Small intestine (tissue), 7 donors: ENCODE results near the gene SYT4. TPM values are rescaled to one million over a fixed set of nuclear protein-coding genes. Genes with fewer than 3 reads are reported as not detected.

Experiments
- DNase-seq, 2 donors: peaks; one replicate each; pipeline versions ENCODE4 v3.0.0 to v3.0.0-alpha.2; 2013
- FAIRE-seq: peaks from 2 replicates; lab custom pipeline; 2012; peaks lifted over from hg19 to GRCh38; lab: Jason Lieb, UNC
- H3K27ac ChIP-seq, 3 donors: one replicate each; pipeline ENCODE4 v1.5.1; 2013; ENCODE audit warnings: low read length in 2 of 3, mild to moderate bottlenecking in 2 of 3, control low read depth in 1 of 3, inconsistent platforms in 1 of 3, low read depth in 1 of 3, moderate library complexity in 1 of 3
- H3K27me3 ChIP-seq, 3 donors: one replicate each; pipeline ENCODE4 v1.6.1; 2013; ENCODE audit warnings: low read length in 3 of 3, inconsistent platforms in 1 of 3; ENCODE audit not compliant: control insufficient read depth in 3 of 3, insufficient read depth in 3 of 3
- H3K36me3 ChIP-seq, 3 donors: one replicate each; pipeline ENCODE4 v1.6.1; 2013; ENCODE audit warnings: low read length in 3 of 3, inconsistent platforms in 1 of 3, low read depth in 1 of 3, mild to moderate bottlenecking in 1 of 3, moderate library complexity in 1 of 3; ENCODE audit not compliant: control insufficient read depth in 3 of 3, insufficient read depth in 2 of 3
- H3K4me1 ChIP-seq, 3 donors: one replicate each; pipeline ENCODE4 v1.6.1; 2013; ENCODE audit warnings: low read length in 2 of 3, inconsistent platforms in 1 of 3, low read depth in 1 of 3, mild to moderate bottlenecking in 1 of 3, moderate library complexity in 1 of 3; ENCODE audit not compliant: control insufficient read depth in 3 of 3, insufficient read depth in 2 of 3
- H3K4me3 ChIP-seq, 3 donors: one replicate each; pipeline ENCODE4 v1.5.1; 2013; ENCODE audit warnings: low read length in 3 of 3, control low read depth in 1 of 3, inconsistent platforms in 1 of 3, low read depth in 1 of 3, mild to moderate bottlenecking in 1 of 3, moderate library complexity in 1 of 3
- H3K9me3 ChIP-seq, 2 donors: one replicate each; pipeline ENCODE4 v1.6.1; 2013; ENCODE audit warnings: low read depth in 1 of 2, low read length in 1 of 2; ENCODE audit not compliant: control insufficient read depth in 2 of 2, insufficient read depth in 1 of 2
- WGBS, 3 donors: extraction: QIAGEN DNeasy Blood & Tissue Kit; methylation state at CpG; one replicate each; pipeline ENCODE4 v1.1.7; 2013; 5-methylcytosine and 5-hydroxymethylcytosine counted together
- polyA plus RNA-seq, 4 donors: library from polyadenylated mRNA; stranded (reverse) in 3 of 4; unstranded in 1 of 4; fragments of 200-250 nt in 3 of 4; fragments of 120-200 nt in 1 of 4; gene quantifications; one replicate each; pipeline versions ENCODE4 v1.2.1 to v1.2.3, GENCODE V29; 2013
- donor health status: healthy with polysubstance abuse.
- donor health status: control.
- donor health status: control.
- donor health status: Bipolar disorder and iron deficiency.
- donor health status: healthy.

The SYT4 gene
- polyA plus RNA-seq, 4 donors, result 1.7 to 2.3 TPM; not detected in 2

DNA sequence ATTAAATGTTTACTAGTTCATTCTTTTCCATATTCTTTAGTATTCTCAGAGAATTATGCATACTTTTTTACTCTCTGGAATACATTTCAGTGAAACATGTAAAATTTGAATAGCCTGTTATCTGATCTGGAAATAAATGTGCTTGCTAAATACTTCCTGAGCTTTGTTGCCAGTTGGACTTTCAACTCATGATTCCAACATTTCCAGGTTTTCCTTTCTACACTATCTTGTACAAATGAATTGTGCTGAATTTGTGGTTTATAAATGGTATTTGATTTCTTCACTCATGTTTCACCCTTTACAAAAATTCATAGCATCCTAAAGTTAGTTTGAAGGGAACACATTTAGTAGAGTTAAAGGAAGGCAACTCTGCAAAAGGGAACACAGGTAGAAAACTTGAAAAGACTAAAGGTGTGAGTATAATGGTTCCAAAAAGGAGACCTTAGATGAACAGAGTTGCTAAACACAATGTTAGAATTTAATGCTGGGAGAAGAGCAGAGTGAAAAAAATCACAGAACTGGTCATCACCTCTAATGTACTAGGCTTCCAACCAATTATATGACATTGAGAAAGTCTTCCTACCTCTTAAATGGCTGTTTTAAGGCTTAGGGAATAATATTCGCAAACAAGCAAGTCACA lies 28.6 kb downstream of the SYT4 start:
- no peaks in the 10 kb centered on the region for H3K4me1 ChIP-seq
- H3K27ac ChIP-seq, result no peak overlapping the region
- H3K4me3 ChIP-seq, result no peak overlapping the region
- DNase-seq (no peak), FAIRE-seq (no peak)
- 82 to 90% (median 87%) methylated on average over 1 of the region's 1 CpG for WGBS, 3 donors
- H3K9me3 ChIP-seq, result no peaks in the 10 kb centered on the region
- H3K27me3 ChIP-seq, result no peaks in the 10 kb centered on the region
- no peaks in the 10 kb centered on the region for H3K36me3 ChIP-seq

GRCh38 chr18:43247944-43248343 lies 29.3 kb downstream of the SYT4 start:
- H3K36me3 ChIP-seq, result no peaks in the 10 kb centered on the region
- FAIRE-seq, result no peak
- WGBS, 3 donors, result 72 to 87% (median 83%) methylated on average over 1 of the region's 1 CpG
- H3K4me1 ChIP-seq, result no peaks in the 10 kb centered on the region
- DNase-seq, result no peak
- H3K9me3 ChIP-seq, result no peaks in the 10 kb centered on the region
- H3K27me3 ChIP-seq, result no peaks in the 10 kb centered on the region
- no peak overlapping the region for H3K27ac ChIP-seq
- H3K4me3 ChIP-seq, result no peak overlapping the region

DNA sequence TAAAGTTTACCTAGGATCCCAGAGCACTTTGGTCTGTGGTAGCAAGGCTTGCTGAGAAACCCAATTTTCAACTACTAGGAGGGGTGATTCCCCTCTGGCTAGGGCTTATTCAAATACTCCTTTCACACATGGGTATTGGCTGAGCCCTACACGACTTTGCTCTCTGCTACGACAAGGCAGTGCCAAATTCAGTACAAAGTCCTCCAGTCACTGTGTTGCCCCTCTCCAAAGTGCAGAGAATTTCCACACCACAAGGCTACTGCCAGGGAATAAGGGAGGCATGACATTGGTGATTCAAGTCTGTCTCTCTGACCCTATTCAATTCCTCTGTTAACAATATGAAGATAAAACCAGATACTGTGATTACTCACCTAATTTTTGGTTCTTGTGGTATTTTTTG lies 38.9 kb downstream of the SYT4 start:
- Histone ChIP-seq H3K4me1 (no peaks in the 10 kb centered on the region), H3K9me3 (no peaks in the 10 kb centered on the region), H3K36me3 (no peaks in the 10 kb centered on the region), H3K27ac (no peak overlapping the region), H3K4me3 (no peak overlapping the region), H3K27me3 (no peaks in the 10 kb centered on the region)
- no peak for DNase-seq
- no peak for FAIRE-seq
- WGBS, 3 donors, result 49 to 64% (median 56%) methylated on average over 2 of the region's 2 CpGs

DNA sequence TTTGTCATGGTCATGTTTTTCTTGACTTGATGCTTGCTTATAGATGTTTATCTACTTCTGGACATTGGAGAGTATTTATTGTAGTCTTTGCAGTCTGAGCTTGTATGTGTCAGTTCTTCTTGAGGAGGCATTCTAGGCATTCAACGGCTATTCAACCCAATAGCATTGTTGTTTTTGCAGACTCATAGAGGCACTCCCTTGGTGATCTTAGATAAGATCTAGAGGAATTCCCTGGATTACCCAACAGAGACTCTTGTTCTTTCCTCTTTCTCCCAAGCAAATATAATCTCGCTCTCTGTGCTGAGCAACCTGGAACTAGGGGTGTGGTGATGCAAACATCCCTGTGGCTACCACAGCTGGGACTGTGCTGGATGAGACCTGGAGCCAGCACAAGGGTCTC lies 40.4 kb downstream of the SYT4 start:
- no peaks in the 10 kb centered on the region for H3K4me1 ChIP-seq
- H3K27me3 ChIP-seq, result no peaks in the 10 kb centered on the region
- no peaks in the 10 kb centered on the region for H3K9me3 ChIP-seq
- FAIRE-seq (no peak), DNase-seq (no peak)
- no peak overlapping the region for H3K4me3 ChIP-seq
- no peaks in the 10 kb centered on the region for H3K36me3 ChIP-seq
- WGBS, 3 donors, result 37 to 61% (median 37%) methylated on average over 2 of the region's 2 CpGs
- no peak overlapping the region for H3K27ac ChIP-seq

GRCh38 chr18:43234889-43235288 lies 42.4 kb downstream of the SYT4 start:
- no peaks in the 10 kb centered on the region for H3K9me3 ChIP-seq
- FAIRE-seq (no peak), DNase-seq (no peak)
- no peak overlapping the region for H3K4me3 ChIP-seq
- WGBS, 3 donors, result 81 to 87% (median 81%) methylated on average over 2 of the region's 2 CpGs
- no peaks in the 10 kb centered on the region for H3K27me3 ChIP-seq
- H3K4me1 ChIP-seq, result no peaks in the 10 kb centered on the region
- no peaks in the 10 kb centered on the region for H3K36me3 ChIP-seq
- H3K27ac ChIP-seq, result no peak overlapping the region

DNA sequence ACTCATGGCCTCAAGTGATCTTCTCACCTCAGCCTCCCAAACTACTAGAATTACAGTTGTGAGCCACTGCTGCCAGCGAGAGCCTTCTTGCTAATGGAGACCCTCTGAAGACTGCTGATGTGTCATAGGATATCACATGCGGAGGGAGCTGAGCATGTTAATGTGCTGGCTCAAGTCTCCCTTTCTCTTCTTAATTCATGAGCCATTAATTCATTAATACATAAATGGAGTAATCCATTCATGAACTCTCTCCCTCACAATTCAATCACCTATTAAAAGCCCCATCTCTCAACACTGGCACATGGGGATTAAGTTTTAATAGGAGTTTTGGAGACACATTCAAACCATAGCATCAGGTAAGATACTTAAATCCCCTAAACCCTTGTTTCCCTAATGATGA lies 54.8 kb downstream of the SYT4 start:
- H3K27ac ChIP-seq, result no peak overlapping the region
- WGBS, 3 donors, result 89 to 97% (median 93%) methylated on average over 2 of the region's 2 CpGs
- FAIRE-seq (no peak), DNase-seq (no peak)
- no peak overlapping the region for H3K4me3 ChIP-seq
- no peaks in the 10 kb centered on the region for H3K4me1 ChIP-seq
- no peaks in the 10 kb centered on the region for H3K36me3 ChIP-seq
- H3K9me3 ChIP-seq, result no peaks in the 10 kb centered on the region
- no peaks in the 10 kb centered on the region for H3K27me3 ChIP-seq

DNA sequence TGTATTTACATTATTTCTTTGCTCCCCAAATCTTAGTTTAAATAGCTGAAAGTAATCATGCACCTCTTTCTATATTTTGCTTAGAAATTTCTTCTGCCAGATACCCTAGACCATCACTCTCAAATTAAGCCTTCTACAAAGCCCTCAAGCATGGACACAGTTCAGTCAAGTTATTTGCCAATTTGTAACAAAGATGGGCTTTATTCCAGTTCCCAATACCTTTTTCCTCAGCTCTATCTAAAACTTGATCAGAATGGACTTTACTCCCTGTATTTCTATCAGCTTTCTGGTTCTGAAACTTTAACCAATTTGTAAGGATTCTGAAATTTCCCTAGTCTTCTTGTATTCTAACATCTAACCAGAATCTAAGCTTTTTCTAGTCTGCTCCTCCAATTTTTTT lies 56.6 kb downstream of the SYT4 start:
- no peak for FAIRE-seq

More for the DNA sequence above, 56.6 kb downstream of the SYT4 start:
- DNase-seq, result no peak
- H3K36me3 ChIP-seq, result no peaks in the 10 kb centered on the region
- no peaks in the 10 kb centered on the region for H3K4me1 ChIP-seq
- H3K4me3 ChIP-seq, result no peak overlapping the region
- H3K9me3 ChIP-seq, result no peaks in the 10 kb centered on the region
- no peak overlapping the region for H3K27ac ChIP-seq
- H3K27me3 ChIP-seq, result no peaks in the 10 kb centered on the region
